ENCODE data around the gene TBC1D9.

TBC1D9 gene

GRCh38 chr4:140653718-140654494 lies 102.3 kb downstream of the TBC1D9 start:
- H3K4me3 ChIP-seq (ENCODE audit: low read depth, low read length): no peak overlapping the region
- peak; percentile 31 for DNase-seq
- in situ Hi-C loops (cut with HindIII; ENCODE audit: low pct_ligation_motif_present, low sequenced_read_pairs): no loop called here
- no peaks in the 10 kb centered on the region for H3K27me3 ChIP-seq (replicated peaks)
- TF ChIP-seq CTCF (IDR thresholded peaks at IDR 0.05; ENCODE audit: low read depth, low read length, missing control alignments): no peak
- no peak overlapping the region for H3K27ac ChIP-seq
- peaks cover 10% of the 10 kb centered on the region for H3K36me3 ChIP-seq (replicated peaks)

GRCh38 chr4:140652601-140653000 lies 103.6 kb downstream of the TBC1D9 start:
- H3K27me3 ChIP-seq (replicated peaks): no peaks in the 10 kb centered on the region
- DNase-seq: no peak
- in situ Hi-C loops (cut with HindIII; ENCODE audit: low pct_ligation_motif_present, low sequenced_read_pairs): no loop called here
- H3K4me3 ChIP-seq (ENCODE audit: low read depth, low read length): no peak overlapping the region
- peaks cover 9% of the 10 kb centered on the region for H3K36me3 ChIP-seq (replicated peaks)
- TF ChIP-seq CTCF (IDR thresholded peaks at IDR 0.05; ENCODE audit: low read depth, low read length, missing control alignments): no peak
- H3K27ac ChIP-seq: no peak overlapping the region

GRCh38 chr4:140648716-140649308 lies 107.4 kb downstream of the TBC1D9 start:
- peaks cover 8% of the 10 kb centered on the region for H3K36me3 ChIP-seq (replicated peaks)
- no peak for TF ChIP-seq CTCF (IDR thresholded peaks at IDR 0.05; ENCODE audit: low read depth, low read length, missing control alignments)
- no peak overlapping the region for H3K4me3 ChIP-seq (ENCODE audit: low read depth, low read length)
- no peak overlapping the region for H3K27ac ChIP-seq
- in situ Hi-C loops (cut with HindIII; ENCODE audit: low pct_ligation_motif_present, low sequenced_read_pairs): no loop called here
- H3K27me3 ChIP-seq (replicated peaks): no peaks in the 10 kb centered on the region
- DNase-seq: no peak

GRCh38 chr4:140645614-140646412 lies 110.4 kb downstream of the TBC1D9 start:
- no peak for TF ChIP-seq CTCF (IDR thresholded peaks at IDR 0.05; ENCODE audit: low read depth, low read length, missing control alignments)
- peaks cover 8% of the 10 kb centered on the region for H3K36me3 ChIP-seq (replicated peaks)
- in situ Hi-C loops (cut with HindIII; ENCODE audit: low pct_ligation_motif_present, low sequenced_read_pairs): no loop called here

GRCh38 chr4:140645196-140645595 lies 111.0 kb downstream of the TBC1D9 start:
- Histone ChIP-seq H3K27me3 (replicated peaks) (no peaks in the 10 kb centered on the region), H3K4me3 (ENCODE audit: low read depth, low read length) (no peak overlapping the region), H3K27ac (no peak overlapping the region), H3K36me3 (replicated peaks) (peaks cover 8% of the 10 kb centered on the region)
- TF ChIP-seq CTCF (IDR thresholded peaks at IDR 0.05; ENCODE audit: low read depth, low read length, missing control alignments): no peak
- DNase-seq: no peak
- in situ Hi-C loops (cut with HindIII; ENCODE audit: low pct_ligation_motif_present, low sequenced_read_pairs): no loop called here

More at GRCh38 chr4:140645614-140646412, 110.4 kb downstream of the TBC1D9 start:
- Histone ChIP-seq H3K4me3 (ENCODE audit: low read depth, low read length) (no peak overlapping the region), H3K27ac (no peak overlapping the region), H3K27me3 (replicated peaks) (no peaks in the 10 kb centered on the region)
- DNase-seq: no peak
